ENCODE data around the gene KIF5C.

KIF5C gene

DNA sequence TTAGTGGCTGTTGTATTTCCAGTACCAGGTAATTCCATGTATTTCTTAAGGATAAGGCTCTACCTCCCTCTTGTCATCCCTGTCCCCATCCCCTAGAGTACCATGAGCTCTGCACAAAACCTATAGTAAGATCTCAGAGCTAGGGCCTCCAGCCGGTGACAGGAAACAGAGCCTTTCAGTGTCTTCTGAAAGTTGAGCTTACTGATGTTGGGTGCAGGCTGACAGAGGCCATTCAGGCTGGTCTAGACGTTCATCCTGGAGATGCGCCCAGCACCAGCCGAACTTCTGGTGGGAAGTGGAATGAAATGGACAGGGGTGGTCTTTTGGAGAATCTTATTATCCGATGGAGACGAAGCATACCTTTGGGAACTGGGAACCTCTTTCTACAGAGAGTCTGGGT is 146.7 kb downstream of the KIF5C start:
- DNase-seq = no peak

DNA sequence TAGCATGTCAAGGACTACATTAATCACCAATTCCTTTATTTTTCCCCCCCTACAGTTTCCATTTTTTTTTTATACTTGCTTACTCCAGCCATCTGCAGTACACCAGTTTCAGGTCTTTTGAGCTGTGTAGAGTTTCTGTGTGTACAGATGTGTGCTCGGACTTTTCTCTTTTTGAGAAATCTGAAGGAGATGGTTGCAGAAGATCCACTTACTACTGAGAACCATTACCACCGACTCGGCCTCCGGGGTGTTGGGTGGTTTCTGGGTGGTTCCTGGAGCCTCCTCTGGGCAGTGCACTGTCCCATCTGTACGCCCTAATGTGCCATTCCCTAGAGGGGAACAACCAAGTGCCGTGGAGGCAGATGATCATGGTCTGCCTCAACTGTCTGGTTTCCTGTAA is 148.1 kb downstream of the KIF5C start:
- no peak for DNase-seq

DNA sequence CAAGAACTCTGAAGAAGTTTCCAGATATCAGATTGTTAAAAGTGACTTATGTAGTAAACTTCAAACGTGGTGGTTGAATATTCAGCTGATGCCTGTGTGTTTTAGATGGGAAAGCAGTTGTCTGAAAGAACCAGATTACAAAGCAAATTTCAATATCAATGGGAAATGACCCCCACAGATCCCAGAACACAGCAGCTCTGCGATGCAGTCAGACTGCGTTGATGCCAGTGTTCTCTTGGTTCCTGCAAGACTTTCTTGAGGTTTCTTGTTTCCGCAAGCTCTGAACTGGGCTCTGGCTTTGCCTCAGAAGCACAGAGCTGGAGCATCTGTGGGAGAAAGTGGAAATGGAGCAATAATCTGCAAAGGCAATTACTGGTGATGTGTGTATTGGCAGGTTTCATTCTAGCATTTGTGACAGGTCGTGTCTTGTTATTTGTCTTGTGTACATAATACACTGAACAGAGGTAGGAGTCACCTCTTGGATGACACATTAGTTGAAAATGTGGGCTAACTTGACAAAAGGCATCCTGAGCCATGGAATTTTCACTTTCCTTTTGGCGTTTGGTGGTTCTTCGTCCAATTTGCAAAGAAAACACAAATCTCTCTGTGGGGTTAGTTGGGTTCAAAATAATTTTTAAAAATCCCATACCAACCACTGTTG is 152.7 kb downstream of the KIF5C start:
- no peak for DNase-seq

DNA sequence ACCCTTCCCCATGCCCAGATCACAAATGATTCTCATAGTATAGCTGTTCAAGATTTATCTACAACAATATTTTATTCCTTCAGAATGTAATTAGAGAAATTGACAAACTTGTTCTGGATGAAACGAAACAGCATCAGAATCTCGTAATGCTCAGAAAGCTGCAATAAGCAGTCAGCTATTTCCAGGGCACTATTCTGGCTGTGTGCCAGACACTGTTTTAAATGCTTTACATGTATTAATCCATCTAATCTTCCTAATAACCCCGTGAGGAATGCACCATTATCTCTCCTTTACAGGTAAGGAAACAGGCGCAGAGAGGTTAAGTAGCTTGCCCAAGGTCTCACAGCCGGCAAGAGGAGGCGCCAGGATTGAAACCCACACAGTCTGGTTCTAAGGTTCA is 153.3 kb downstream of the KIF5C start:
- DNase-seq = no peak

DNA sequence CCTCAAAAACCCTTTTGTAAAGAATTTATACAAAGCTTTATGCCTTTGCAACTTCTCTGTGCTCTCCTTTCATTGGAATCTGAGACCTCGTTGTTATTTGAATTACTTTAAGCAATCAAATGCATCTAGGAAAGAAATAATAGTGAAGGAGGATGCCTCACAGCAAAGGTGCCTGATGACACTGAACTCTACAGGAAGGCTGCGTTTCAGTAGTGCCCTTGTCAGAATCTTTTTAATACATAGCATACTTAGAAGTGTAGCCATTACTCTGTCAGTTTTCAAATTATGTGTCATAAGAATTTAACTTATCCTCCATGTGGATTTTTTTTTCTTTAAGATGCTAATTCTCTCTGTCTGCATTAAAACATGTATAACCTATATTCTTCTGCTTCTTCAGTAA is 153.9 kb downstream of the KIF5C start:
- DNase-seq = no peak

DNA sequence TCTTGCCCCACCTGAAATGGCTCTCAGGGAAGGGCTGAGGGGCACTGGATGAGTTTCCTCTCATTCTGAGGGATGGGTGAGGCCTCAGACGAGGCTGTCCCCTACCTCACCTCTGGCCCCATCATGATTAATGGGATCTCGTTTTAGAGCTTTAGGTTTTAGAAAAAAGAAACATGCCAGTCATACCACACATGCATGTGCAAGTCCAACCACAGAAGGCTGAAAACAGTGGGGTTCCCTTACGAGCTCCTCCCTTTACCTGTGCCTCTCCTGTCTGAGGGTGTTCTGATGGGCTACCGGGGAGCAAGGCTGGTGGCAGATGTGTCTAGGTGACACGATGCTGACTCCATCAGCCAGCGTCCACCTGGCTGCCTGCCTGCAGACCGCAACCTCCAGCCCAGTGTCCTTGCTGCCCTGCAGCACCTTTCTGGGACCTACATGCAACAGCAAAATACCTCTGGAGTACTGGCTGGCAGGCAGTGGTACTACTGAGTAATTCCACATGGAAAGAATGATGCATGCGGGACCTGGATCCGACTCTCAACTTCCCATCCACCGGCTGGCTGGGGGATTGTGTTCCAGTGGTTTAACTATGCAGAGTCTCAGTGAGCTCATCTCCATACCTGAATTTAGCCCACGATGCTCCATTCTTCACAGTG is 154.4 kb downstream of the KIF5C start:
- DNase-seq = no peak

DNA sequence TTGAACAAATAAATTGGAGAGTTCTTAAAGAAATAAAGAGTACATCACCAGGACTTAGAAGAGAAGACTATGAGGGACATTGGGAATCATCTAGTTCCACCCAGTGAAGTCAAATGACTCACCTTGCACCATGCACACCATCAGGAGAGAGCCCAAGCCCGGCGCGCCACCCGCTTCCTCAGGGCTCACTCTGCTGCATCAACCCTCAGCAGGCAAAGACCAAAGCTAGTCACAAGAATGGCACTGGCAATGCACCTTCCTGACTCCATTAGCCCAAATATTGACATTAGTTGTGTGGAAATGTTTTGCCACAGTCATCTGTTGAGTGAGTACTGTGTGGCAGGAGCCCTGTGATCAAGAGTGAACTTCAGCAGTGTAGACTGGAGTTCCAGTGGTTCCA is 156.4 kb downstream of the KIF5C start:
- no peak for DNase-seq

DNA sequence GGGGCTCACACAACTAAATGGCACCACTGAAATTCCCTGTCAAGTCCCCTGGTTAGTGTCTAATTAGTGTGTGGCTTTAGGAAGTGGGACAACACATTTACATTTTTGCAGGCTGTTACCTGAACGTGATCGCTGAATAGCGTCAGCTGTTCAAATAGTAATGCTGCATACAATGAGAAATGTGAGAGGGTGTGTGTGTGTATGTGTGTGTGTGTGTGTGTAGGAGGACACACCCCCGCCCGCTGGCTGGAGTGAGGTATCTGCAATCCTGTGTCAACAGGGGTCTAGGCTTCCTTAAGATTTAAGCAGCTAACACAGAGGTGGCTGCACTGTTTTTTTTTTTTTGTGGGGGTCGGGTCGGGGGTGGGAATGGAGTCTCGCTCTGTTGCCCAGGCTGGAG is 158.7 kb downstream of the KIF5C start:
- DNase-seq = no peak

DNA sequence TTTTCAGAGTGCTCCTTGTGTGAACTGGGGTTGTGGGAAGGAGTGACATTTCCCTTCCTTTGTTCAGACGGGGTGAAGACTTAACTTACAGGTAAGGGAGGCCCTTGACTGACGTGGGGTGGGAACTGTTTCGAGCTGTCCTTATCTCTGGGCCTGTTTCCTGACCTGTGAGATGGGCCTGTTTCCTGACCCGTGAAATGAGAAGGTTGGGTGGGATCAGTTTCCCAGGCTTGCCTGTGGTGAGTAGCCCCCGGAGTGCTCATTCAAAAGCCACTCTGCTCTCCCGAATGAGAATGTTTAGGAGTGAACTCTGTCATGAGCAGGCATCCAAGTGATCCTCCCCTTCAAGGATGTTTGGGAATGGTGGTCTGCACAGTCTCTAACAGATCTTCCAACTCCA is 159.4 kb downstream of the KIF5C start:
- no peak for DNase-seq

DNA sequence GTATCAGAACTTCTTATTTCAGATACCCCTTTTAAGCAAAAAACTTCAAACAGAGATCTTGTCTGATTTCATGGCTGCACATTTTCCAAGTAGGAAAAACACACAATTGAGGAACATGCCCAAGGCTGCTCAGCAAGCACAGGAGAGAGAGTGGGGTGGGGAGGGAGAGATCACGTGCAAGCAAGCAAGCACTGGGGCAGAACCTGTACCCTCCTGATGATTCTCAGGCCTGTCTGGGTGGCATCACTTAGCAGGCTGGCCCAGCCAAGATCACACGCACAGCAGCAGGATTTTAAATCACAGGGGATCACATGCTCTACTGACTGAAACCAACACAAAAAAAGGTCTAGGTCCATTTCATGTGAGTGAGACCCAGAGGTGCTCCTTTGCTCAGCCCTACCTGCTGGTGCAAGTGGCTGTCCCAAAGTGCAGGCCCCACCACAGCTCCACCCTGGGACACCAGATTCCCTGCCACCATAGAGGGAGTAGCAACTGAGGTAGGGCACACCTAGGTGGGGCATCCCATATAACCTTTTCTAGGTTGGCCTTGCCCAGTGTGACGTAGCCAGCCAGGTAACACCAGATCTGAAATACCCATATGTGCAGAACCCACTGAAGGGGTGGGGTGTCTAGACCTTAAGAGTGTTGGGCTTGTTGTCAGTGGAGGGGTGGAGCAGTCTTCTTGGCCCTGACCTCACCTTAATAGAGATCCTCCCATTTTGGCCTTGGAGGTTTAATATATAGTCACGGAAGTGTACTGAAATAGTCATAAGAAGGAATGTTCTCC is 161.7 kb downstream of the KIF5C start:
- no peak for DNase-seq

DNA sequence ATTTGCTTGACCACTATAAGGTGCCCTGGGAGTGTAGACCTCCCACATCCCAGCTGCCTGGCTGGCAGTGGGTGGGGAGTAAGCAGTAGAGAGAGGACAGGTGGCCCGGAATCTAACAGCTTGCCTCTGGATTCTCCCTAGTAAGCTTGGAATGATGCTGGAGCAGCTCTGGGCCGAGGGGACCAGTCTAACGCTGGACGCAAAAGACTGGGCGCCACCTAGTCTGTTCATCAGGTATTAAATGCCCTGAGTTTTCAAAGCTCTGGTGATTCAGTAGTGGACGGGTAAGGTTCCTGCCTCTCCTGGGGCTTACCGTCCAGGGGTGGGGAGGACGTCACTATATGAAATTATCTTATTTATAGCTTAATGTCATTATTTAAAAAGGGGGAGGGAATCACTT is 162.8 kb downstream of the KIF5C start:
- no peak for DNase-seq

DNA sequence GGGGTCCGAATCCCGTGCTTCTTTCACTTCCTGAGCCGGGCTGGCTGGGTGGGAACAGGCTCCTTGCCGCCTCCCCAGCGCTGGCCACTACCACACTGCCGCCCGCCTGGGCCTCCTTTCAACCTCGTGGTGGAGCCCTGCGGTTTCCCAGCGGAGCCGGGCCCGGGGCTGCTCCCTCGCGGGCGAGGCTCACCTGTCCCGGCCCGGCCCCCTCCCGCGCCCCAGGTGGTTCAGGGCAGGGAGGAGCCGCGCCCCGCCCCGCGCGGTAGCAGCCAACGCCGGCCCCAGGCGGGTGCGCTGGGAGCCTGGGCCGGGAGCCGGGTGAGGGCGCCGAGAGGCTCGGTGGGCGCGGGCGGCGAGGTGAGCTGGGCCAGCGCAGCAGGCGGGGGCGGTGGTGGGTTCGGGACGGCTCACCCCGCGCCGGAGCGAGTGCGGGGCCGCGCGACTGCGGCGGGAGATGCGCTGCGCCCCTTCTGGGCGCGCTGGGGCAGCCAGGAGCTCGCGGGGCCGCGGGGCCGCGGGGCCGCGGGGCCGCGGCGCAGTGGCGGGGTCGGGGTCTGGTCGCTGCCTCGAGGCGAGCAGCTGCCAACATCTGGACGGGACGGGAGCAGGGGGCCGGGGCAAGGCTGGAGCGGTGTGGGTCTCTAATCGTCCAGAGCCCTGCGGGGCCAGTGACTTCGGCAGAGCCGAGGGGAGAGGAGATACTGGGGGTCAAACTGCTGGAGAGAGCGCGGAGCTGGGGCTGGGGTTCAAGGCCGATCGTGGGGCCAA is 163.6 kb downstream of the KIF5C start, which contains the start of gene LYPD6B:
LYPD6B (plus strand) TSS at position 258 of the 771 bp plus-strand sequence. CDS start 92,250 bp downstream, outside the sequence.
- DNase-seq = no peak

DNA sequence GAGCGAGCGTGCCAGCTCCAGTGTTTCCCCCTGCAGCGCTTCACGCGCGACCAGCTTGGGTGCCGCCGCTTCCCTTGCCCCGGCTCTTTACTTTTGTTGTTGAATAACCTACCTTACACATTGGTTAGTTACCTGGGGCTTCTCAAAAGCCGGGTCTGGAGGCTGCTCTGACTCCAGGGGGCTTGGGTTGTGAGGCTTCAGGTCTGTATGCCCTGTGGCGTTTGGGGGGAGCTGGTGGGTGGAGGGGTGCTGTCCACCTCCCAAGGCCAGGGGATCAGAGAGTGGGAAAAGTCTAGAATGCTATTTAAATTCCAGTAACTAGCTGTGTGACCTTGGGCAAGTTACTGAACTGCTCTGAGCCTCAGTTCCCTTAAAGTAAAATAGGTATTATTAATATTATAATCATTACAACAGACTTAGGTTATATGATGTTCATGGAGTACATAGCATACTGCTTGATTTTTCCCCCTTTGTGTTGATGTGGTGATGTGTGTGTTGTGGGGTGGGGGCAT is 164.2 kb downstream of the KIF5C start:
- no peak for DNase-seq

DNA sequence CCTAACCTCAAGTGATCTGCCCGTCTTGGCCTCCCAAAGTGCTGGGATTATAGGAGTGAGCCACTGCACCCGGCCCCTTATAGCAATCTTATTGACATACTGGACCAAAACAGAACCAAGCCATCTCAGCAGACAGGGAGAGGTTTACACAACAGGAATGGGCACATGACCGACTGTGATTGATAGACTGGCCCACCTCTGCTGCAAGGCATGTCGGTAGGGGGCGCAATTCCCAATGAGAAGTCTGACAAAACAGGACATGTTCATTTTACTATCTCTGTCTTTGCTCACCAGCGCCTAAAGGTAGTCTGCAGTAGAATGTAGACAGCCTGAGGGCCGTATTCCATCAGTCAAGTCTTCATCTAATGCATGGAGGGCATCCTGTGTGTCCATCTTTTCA is 165.4 kb downstream of the KIF5C start:
- DNase-seq = no peak

DNA sequence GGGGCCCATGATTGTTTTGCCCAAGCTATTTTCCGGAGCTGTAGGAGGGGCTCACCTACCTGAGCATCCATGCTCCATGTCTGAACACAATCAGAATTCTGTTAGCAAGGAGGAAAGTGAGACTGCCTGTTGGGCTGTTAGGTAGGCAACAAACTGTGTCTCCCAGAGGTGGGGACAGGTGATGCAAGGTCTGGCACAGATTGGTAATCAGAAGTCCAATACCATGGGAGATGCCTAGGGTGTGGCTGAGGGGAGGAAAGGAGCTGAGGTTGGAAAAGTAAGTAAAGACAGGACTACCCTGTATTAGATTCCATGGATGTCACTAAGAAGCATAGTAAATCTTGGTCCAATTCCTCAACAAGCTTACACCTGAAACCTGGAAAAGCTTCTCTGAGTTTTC is 166.5 kb downstream of the KIF5C start:
- DNase-seq = no peak

DNA sequence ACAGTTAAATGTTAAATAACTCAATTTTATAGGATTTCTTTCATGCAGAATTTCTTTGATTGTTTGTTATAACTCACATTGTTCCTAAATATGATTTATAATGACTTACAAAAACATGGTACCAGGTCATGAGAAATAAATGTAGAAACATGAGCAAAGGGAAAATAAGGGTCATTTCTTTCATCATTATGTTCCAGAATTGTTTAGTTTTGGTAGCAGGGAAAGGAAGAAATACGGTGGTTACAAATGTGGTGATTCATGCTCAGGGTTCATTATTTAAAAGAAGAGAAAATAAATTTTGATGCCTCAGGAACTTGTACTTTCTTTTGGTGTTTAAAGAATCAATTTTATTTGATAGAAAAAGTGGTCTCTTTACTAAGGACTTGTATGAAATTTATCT is 167.9 kb downstream of the KIF5C start:
- DNase-seq = no peak

DNA sequence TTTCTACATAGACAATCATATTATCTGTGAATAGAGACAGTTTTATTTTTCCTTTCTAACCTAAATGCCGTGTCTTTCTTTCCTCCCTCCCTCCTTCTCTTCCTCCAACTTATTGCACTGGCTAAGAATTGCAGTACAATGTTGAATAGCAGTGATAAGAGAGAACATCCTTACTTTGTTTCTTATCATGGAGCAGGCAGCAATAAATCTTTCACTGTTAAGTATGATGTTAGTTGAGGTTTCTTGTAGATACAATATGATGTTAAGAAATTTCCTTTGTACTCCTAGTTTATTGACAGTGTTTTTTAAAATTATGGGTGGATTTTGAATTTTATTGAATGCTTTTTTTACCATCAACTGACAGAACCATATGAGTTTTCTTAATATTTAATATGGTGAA is 169.5 kb downstream of the KIF5C start:
- no peak for DNase-seq

DNA sequence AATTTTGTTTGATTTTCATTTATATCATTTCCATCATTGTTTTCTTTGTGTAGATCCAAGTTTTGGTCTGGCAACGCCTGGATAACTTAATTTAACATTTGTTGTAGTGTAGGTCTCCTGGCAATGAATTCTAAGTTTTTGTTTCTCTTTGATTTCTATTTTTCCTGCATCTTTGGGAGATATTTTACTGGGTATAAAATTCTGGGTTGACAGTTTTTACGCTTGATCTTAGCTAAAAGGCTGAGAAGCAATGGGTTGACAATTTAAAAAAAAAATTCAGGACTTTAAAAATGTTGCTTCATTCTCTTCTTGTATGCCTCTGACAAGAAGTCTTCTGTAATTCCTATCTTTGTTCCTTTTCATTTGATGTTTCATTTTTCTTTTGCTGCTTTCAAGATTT is 172.1 kb downstream of the KIF5C start:
- no peak for DNase-seq

DNA sequence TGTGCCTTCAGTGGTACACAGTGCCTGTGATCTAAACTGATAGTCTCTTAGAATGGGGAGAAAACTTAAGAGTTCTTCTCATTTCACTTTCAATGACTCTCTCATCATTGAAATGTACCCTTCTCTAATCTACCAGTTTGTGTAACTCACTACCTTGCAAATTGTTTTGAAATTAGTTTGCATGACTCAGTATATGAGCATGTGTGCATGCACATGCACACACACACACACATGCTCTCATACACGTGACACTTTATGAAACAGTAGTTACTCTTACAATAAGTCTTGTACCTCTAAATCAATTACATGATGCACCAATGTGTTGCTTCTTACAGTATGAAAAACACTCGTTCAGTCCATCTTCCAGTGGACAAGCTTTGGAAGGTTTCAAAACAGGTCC is 174.1 kb downstream of the KIF5C start:
- DNase-seq = no peak

DNA sequence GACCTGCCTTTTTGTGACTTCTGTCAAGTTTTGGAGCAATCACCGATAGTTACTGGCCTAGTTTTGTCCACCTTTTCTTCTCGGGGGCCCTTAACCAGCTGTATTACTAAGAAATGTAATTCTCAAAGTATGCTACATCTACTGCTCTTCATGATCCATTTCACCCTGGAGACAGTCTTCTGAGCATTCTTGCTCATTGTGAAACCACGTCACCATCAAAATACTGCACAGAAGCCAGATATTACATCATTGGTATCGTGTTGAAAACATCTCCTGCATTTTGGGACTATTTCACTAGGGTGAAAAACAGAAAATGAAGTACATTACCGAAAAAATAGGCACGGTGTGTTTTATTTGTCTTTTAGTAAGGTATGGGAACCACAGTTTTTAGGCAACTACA is 175.2 kb downstream of the KIF5C start:
- no peak for DNase-seq

DNA sequence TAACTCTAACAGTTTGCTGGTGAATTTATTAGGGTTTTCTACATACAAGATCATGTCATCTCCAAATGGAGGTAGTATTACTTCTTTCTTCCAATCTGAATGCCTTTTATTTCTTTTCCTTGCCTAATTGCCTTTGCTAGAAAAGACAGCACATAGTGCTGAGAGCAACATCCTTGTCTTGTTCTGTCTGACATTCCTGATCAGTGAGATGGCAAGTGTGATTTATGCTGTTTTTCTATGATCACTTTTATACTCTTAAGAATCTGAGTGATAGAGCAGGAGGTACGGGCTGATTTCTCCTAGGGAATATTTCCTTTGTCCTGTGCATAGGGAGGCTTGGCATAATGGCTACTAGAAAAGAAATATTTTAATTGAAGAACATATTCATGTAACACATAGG is 180.7 kb downstream of the KIF5C start:
- DNase-seq = no peak

DNA sequence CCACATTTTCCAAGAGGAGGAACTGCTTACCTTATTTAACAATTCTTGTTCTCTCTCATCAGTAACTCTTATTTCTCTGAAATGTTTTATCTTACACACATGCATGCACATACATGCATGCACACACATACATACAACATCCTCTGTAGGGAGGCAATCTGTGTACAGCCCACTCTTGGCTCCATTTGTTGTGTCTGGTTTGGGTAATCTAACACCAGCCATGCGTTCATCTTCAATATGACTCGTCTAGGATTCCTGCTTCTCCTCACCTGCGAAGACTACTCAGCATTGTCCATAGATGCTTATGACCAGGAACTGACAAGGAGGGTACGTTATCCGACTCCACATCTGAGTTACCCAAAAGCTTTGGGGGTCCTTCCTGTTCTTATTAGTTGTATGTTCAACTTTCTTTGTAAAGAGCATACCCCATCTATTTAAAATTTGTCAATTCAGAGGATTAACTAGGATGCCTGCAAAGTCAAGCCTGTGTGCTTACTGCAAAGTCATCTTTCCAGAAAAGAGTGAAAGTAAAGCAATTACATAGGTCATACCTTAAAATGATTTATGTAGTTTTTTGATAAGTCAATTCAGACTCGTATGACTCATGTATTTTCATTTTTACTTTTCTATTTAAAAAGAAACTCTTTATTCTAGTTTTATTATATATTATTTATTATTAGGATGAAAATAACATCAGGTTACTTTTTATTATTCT is 181.7 kb downstream of the KIF5C start:
- no peak for DNase-seq

DNA sequence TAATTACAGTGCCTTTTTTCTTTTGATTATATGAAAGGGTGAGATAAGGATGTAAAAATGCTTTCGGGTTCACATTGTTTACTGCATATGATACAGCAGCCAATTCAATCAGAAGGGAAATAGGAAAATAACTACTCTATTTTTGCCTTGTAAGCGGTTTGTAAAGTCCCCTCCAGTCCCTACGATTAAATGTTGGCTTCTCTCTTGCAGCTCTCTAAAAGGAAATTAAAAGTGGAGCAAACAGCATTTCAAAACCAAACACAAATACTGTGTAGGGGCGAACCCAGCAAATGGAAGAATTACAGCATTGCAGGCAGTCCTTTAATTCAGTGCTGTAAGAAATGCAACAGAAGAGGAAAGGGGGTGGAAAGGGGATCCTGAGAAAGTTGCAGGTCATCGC is 182.4 kb downstream of the KIF5C start:
- no peak for DNase-seq
